ENCODE data around the gene RTN4R. TPM values are rescaled to one million over a fixed set of nuclear protein-coding genes. Genes with fewer than 3 reads are reported as not detected.

RTN4R gene
- total RNA-seq, 1 experiment from 2014 or later: 12.2 TPM

GRCh38 chr22:20221421-20222340 lies 46.4 kb downstream of the RTN4R start:
- ChIA-PET CTCF (no interaction called here), POLR2A (ENCODE audit: unreplicated experiment) (no interaction called here)
- ATAC-seq: no peak
- Histone ChIP-seq H3K9me3 (ENCODE audit: low read length) (no peaks in the 10 kb centered on the region), H3K4me3 (ENCODE audit: low read length) (no peak overlapping the region), H3K9me2 (replicated peaks; ENCODE audit: low read length) (no peaks in the 10 kb centered on the region), H3K36me3 (ENCODE audit: low read depth, low read length) (no peaks in the 10 kb centered on the region), H3K79me2 (ENCODE audit: low read length) (no peaks in the 10 kb centered on the region), H3K4me2 (ENCODE audit: low read length) (no peak overlapping the region), H3F3A (ENCODE audit: low read length, unreplicated experiment) (no peaks in the 10 kb centered on the region), H4K20me1 (ENCODE audit: low read length) (no peaks in the 10 kb centered on the region), H3K27me3 (ENCODE audit: low read length) (no peaks in the 10 kb centered on the region), H3K9ac (ENCODE audit: low read length) (no peak overlapping the region), H3K4me1 (ENCODE audit: insufficient read depth, low read length) (no peaks in the 10 kb centered on the region), H2AFZ (ENCODE audit: low read length) (no peak overlapping the region), H3K27ac (ENCODE audit: low read length) (no peak overlapping the region)
- no TSS peak for BruUV-seq (replicated peaks)
- TF ChIP-seq EZH2 (IDR thresholded peaks at IDR 0.05; ENCODE audit: low read length, unreplicated experiment): no peak
- TF ChIP-seq CTCF (conservative IDR thresholded peaks at IDR 0.05; ENCODE audit: low read depth, low read length): no peak
- no peak for TF ChIP-seq EZH2phosphoT487 (IDR thresholded peaks at IDR 0.05; ENCODE audit: borderline replicate concordance, low read length)
- intact Hi-C loops (cut with micrococcal nuclease): no loop called here
- no peak for DNase-seq

GRCh38 chr22:20220629-20221026 lies 47.5 kb downstream of the RTN4R start:
- Histone ChIP-seq H4K20me1 (ENCODE audit: low read length) (no peaks in the 10 kb centered on the region), H3K27me3 (ENCODE audit: low read length) (no peaks in the 10 kb centered on the region), H3K4me1 (ENCODE audit: insufficient read depth, low read length) (no peaks in the 10 kb centered on the region), H3F3A (ENCODE audit: low read length, unreplicated experiment) (no peaks in the 10 kb centered on the region), H3K79me2 (ENCODE audit: low read length) (no peaks in the 10 kb centered on the region), H3K27ac (ENCODE audit: low read length) (no peak overlapping the region), H3K36me3 (ENCODE audit: low read depth, low read length) (no peaks in the 10 kb centered on the region), H3K9me2 (replicated peaks; ENCODE audit: low read length) (no peaks in the 10 kb centered on the region), H3K9ac (ENCODE audit: low read length) (no peak overlapping the region), H2AFZ (ENCODE audit: low read length) (no peak overlapping the region), H3K4me3 (ENCODE audit: low read length) (no peak overlapping the region), H3K9me3 (ENCODE audit: low read length) (no peaks in the 10 kb centered on the region), H3K4me2 (ENCODE audit: low read length) (no peak overlapping the region)
- no peak for TF ChIP-seq CTCF (conservative IDR thresholded peaks at IDR 0.05; ENCODE audit: low read depth, low read length)
- no peak for TF ChIP-seq EZH2 (IDR thresholded peaks at IDR 0.05; ENCODE audit: low read length, unreplicated experiment)
- TF ChIP-seq EZH2phosphoT487 (IDR thresholded peaks at IDR 0.05; ENCODE audit: borderline replicate concordance, low read length): no peak
- BruUV-seq (replicated peaks): no TSS peak
- ChIA-PET CTCF (no interaction called here), POLR2A (ENCODE audit: unreplicated experiment) (no interaction called here)
- ATAC-seq (no peak), DNase-seq (no peak)
- intact Hi-C loops (cut with micrococcal nuclease): no loop called here

Measured in PC-3 (cell line).